Esophagus squamous epithelium (tissue), 4 donors: ENCODE results near the gene TMEM164.

Source experiments
- CTCF ChIP-seq, 6 experiments: fragments of 450-650 bp in 4 of 6; fragments of 200-600 bp in 2 of 6; sonication (generic) in 2 of 6; IDR thresholded peaks; one replicate each; pipeline ENCODE4 v1.5.1; 2016 to 2019; ENCODE audit warnings: antibody characterized with exemption in 6 of 6, mild to moderate bottlenecking in 4 of 6, moderate library complexity in 4 of 6
- POLR2A ChIP-seq, 4 donors: fragments of 450-650 bp; IDR thresholded peaks; one replicate each; pipeline ENCODE4 v1.6.1; 2017; ENCODE audit warnings: antibody characterized with exemption in 4 of 4, mild to moderate bottlenecking in 4 of 4, moderate library complexity in 3 of 4

GRCh38 chrX:110104078-110104477 is 101.2 kb downstream of the TMEM164 start:
- TF ChIP-seq CTCF (IDR thresholded peaks at IDR 0.05): no peak
- TF ChIP-seq POLR2A (IDR thresholded peaks at IDR 0.05): no peak
